Activated CD4-positive, alpha-beta T cell treated with anti-CD3 and anti-CD28 coated beads for 1 hour (primary cell): ENCODE measurements around the gene RASSF7.

Source experiments
- DNase-seq: peaks from one replicate; pipeline ENCODE4 v3.0.0-alpha.2; 2020

The RASSF7 gene

GRCh38 chr11:551596-551995 lies 9.2 kb upstream of the RASSF7 start:
- no peak for DNase-seq

GRCh38 chr11:553083-553987 lies 7.4 kb upstream of the RASSF7 start:
- DNase-seq: no peak

DNA sequence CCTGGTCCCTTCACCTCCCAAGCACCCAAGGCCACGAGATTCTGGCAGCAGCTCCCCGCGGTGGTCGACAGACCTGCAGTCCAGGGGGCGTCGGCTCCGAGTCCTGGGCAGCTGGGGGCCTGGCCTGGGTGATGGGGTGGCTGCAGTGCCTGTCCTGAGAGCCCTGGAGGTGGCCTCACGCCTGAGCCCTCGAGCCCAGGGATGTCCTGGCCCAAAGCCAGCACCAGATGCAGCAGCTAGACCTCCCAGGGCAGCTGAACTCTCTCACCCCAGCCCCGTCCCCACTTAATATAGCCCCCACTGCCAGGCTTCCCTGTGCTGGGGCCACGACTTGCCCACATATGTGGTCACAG lies 6.8 kb upstream of the RASSF7 start:
- DNase-seq: no peak

GRCh38 chr11:554428-555226 lies 6.1 kb upstream of the RASSF7 start:
- DNase-seq: peak; percentile 63

GRCh38 chr11:555227-555779 lies 5.5 kb upstream of the RASSF7 start:
- no peak for DNase-seq

GRCh38 chr11:555780-556661 lies 4.7 kb upstream of the RASSF7 start:
- no peak for DNase-seq

DNA sequence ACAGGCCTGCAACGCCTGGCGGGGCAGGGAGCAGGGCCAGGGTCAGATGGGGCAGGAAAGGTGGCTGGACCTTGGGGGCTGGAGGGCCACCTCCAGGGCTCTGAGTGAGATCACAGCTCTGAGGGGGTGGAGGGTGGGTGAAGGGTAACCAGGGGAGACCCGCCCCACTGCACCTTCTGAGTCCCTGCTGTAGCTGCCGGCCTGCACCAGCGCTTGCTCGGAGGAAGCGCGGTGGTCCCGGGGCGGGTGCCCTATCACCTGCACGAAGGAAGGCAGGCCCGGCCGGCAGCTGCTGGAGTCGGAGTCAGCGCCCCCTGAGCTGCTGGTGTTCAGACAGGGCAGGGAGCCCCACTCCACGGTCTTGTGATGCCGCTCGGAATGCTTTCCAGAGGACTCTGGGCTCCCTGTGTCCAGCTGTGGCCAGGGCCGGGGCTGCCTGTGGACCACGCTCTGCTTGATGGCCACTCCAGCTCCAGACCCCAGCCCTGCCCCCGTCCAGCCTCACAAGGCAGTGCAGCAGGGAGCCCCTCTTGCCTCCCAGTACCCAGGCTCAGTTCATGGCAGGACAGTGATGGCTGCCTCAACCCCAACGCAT lies 4.0 kb upstream of the RASSF7 start:
- DNase-seq: no peak

GRCh38 chr11:557328-558132 lies 3.2 kb upstream of the RASSF7 start:
- no peak for DNase-seq

DNA sequence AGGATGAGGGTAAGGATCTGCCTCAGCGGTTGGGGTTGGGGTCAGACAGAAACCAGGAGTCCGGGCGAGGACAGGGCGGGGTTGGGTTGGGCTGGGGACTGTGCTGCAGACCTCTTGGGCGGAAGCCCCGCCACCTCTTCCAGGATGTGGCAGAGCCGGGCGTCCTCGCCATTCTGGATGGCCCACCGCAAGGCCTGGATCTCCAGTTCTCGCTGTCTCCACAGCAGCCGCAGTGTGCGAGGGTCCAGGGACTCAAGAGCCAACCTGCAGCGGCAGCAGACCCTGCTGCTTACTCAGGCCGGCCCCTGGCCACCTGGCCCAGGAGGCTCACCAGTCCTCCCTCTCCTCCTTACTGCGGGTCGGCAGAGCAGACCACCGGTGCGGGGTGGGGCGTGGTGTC lies 2.3 kb upstream of the RASSF7 start:
- no peak for DNase-seq

DNA sequence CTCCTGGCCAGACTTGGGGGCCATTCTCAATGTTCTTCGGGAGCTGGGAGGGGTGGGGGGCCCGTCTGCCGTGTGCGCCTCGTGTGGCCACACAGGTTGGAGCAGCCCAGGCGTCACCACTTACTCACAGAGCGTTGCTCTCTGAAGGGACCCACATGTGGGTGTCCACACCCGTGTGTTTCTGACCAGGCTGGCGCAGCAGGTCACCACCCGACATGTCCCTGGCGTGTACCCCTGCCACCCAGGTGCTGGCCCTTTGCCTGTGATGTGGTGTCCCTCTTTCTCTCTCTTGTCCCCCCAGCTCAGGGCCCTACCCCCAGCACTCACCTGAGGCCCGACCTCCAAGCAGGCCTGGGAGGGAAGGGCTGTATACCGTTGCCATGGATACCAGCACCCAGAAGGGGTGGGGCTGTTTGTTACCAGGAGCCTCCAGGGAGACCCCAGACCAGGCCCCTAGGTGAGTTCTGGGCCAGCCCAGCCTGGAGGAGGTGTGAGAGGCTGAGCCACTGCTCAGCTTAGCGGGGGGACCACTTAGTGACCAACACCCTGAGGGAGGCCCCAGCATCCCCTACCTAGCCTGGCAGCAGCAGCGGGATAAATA lies 1.6 kb upstream of the RASSF7 start:
- no peak for DNase-seq

- DNase-seq: no peak
Measured at GRCh38 chr11:559712-560304, 962 bp upstream of the RASSF7 start.

DNA sequence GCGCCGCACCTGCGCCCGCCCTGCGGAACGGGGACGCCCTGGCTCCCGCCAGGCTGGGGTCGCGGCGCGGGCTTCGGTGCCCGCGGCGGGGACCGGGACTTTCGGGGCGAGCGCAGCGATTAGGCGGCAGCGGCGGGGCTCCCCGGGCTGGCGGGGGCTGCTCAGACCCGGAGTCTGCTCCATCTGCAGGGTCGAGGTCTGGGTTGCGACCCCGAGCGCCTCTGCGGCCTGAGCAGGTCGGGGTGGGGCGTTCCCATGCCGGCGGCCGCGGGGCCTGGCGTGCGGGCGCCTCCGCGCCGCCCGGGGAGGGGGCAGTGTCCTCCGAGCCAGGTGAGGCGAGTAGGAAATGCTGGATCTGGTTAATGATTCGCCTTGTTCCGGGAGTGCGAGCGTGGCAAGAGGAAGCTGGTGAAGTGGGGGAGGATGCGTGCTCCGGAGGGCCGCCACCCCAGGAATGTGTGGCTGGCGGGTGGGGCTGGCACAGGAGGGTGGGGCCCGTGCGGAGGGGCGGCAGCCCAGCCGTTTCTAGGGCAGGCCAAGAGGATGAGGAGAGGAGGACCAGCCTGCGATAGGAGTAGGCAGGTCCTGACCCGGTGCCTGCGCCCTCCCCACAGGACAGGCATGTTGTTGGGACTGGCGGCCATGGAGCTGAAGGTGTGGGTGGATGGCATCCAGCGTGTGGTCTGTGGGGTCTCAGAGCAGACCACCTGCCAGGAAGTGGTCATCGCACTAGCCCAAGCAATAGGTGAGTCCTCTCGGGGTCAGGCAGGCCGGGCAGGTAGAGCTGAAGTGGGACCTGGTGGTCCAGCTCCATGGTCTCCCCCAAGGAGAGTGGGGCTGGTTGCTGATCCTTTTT lies 606 bp downstream of the RASSF7 start:
- DNase-seq: no peak

GRCh38 chr11:562046-562645 lies 1.4 kb downstream of the RASSF7 start:
- DNase-seq: no peak

DNA sequence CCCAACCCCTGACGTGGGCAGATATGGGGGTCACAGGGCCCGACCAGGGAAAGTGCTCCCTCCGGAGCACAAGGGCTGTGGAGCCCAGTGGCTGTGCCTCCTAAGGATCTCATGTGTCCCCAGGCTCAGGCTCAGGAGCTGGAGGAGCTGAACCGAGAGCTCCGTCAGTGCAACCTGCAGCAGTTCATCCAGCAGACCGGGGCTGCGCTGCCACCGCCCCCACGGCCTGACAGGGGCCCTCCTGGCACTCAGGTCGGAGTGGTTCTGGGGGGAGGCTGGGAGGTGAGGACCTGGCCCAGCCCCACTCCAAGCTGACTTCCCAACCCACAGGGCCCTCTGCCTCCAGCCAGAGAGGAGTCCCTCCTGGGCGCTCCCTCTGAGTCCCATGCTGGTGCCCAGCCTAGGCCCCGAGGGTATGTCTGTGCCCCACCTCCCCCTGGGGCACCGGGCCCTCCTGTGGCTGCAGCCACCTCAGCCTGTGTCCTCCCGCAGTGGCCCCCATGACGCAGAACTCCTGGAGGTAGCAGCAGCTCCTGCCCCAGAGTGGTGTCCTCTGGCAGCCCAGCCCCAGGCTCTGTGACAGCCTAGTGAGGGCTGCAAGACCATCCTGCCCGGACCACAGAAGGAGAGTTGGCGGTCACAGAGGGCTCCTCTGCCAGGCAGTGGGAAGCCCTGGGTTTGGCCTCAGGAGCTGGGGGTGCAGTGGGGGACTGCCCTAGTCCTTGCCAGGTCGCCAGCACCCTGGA lies 2.5 kb downstream of the RASSF7 start:
- no peak for DNase-seq

DNA sequence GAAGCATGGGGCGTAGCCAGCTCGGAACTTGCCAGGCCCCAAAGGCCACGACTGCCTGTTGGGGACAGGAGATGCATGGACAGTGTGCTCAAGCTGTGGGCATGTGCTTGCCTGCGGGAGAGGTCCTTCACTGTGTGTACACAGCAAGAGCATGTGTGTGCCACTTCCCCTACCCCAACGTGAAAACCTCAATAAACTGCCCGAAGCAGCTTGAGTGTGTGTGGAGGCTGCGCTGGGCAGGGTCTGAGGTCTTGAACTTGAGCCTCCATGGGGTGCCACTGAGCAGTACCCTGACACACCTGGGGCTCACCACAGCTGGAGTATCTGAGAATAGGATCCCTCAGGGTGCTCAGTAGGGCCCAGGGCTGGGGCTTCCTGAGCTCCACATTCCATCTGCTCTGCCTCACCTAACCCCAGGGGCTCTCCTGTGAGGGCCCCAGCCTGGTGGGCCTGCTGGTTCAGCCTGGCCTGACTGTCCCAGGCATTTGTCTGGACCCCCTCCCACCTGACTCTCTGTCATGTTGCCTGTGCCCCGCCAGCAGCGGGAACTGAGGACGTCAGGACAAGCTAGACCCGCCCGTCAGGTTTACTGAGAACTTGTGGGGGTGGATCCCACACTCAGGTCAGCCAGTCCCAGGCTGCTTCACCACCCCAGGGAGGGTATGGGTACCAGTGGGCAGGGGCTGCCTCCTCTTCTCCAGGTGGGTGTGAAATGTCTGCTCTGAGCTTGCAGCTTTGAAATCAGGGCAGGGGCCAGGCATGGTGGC lies 3.2 kb downstream of the RASSF7 start:
- DNase-seq: no peak

- DNase-seq: no peak
Measured at GRCh38 chr11:565921-566509, 5.2 kb downstream of the RASSF7 start.

DNA sequence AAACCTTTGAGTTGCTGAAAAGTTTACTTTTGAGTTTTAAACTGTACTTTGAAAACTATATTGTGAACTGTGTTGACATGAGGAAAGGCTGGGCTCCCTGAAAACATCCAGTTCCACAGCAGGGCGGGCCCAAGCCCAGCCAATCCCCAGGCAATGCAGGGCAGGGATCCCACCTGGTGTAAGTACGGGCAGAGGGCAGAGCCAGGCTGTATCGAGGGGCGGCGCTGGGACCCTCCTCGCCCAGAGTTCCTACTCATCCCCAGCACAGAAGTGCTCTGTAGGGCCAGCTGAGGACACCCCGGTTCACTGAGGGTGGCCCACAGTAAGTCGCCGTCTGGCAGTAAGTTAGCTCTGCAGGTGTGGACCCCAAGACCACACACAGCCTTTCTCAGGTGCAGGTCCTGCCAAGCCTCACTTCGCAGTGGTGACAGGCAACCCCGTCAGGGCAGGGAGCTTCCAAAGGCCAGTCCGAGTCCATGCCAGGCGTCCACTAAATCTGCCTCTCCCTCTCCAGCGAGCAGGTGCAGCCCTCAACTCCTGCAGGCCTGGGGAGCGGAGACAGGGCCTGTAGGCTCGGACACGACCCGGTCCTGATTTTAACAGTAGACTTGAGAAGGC lies 6.3 kb downstream of the RASSF7 start:
- DNase-seq: no peak
